Choroid plexus epithelial cell (primary cell): ENCODE data around the gene HEG1.

Source experiments
- DNase-seq: peaks from one replicate; pipeline ENCODE4 v3.0.0-alpha.2; 2010; ENCODE audit warnings: low read depth
- H3K4me3 ChIP-seq: 2 replicates; pipeline ENCODE4 v1.5.1; 2011; ENCODE audit warnings: low read depth, mild to moderate bottlenecking, control low read depth, low read length, moderate library complexity
- CTCF ChIP-seq: conservative IDR thresholded peaks from 2 replicates; pipeline ENCODE4 v1.5.1; 2011; ENCODE audit warnings: low read depth, mild to moderate bottlenecking, control low read depth, inconsistent platforms, low read length, moderate library complexity

The HEG1 gene

GRCh38 chr3:125008766-125009165 is 47.0 kb downstream of the HEG1 start:
- no peak for TF ChIP-seq CTCF
- DNase-seq = no peak
- no peak overlapping the region for H3K4me3 ChIP-seq

GRCh38 chr3:125006291-125006731 is 49.5 kb downstream of the HEG1 start:
- H3K4me3 ChIP-seq = no peak overlapping the region
- DNase-seq = peak; percentile 59
- peak; percentile 14 for TF ChIP-seq CTCF

- no peak for DNase-seq
- TF ChIP-seq CTCF = no peak
- no peak overlapping the region for H3K4me3 ChIP-seq
Observed at GRCh38 chr3:125005676-125006075, 50.1 kb downstream of the HEG1 start.

- no peak for TF ChIP-seq CTCF
Observed at GRCh38 chr3:125005222-125005621, 50.6 kb downstream of the HEG1 start.

GRCh38 chr3:125003859-125004595 is 51.8 kb downstream of the HEG1 start:
- H3K4me3 ChIP-seq = no peak overlapping the region
- TF ChIP-seq CTCF = no peak
- no peak for DNase-seq

More at GRCh38 chr3:125005222-125005621, 50.6 kb downstream of the HEG1 start:
- no peak overlapping the region for H3K4me3 ChIP-seq
- DNase-seq = no peak

GRCh38 chr3:125003369-125003853 is 52.4 kb downstream of the HEG1 start:
- no peak overlapping the region for H3K4me3 ChIP-seq
- TF ChIP-seq CTCF = no peak
- DNase-seq = peak; percentile 75
